Esophagus muscularis mucosa (tissue), 3 donors: Measurements from ENCODE around the gene NEO1.

Experiments
- POLR2A ChIP-seq: fragments of 450-650 bp; IDR thresholded peaks from one replicate; pipeline ENCODE4 v1.6.1; 2017; ENCODE audit warnings: antibody characterized with exemption, moderate library complexity, mild to moderate bottlenecking, low read depth
- TF ChIP-seq, protein P1 (sequence below), 3 experiments: fragments of 200-600 bp in 2 of 3; fragments of 450-650 bp in 1 of 3; sonication (generic) in 2 of 3; IDR thresholded peaks; one replicate each; pipeline ENCODE4 v1.5.1; 2017 to 2019; ENCODE audit warnings: antibody characterized with exemption in 3 of 3, mild to moderate bottlenecking in 2 of 3, moderate library complexity in 1 of 3

DNA sequence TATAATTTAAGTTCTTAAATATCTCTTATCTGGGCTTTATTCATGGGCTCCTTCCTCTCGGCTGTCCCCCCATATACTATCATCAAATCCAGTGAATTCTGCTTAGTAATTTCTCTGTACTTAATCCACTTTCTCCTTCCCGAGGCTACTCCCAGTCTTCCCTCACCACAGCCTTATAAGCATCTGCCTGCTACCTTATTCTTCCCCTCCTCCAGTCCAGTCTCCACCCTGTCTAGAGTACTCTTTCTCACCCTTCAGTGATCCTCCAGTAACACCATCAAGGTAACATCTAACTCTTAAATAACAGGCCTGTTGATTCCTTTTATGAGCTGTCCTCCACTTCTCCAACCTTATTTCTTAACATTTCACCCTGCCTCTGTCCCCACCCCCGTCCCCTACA, 65.8 kb downstream of the NEO1 start:
- TF ChIP-seq, protein P1, sequence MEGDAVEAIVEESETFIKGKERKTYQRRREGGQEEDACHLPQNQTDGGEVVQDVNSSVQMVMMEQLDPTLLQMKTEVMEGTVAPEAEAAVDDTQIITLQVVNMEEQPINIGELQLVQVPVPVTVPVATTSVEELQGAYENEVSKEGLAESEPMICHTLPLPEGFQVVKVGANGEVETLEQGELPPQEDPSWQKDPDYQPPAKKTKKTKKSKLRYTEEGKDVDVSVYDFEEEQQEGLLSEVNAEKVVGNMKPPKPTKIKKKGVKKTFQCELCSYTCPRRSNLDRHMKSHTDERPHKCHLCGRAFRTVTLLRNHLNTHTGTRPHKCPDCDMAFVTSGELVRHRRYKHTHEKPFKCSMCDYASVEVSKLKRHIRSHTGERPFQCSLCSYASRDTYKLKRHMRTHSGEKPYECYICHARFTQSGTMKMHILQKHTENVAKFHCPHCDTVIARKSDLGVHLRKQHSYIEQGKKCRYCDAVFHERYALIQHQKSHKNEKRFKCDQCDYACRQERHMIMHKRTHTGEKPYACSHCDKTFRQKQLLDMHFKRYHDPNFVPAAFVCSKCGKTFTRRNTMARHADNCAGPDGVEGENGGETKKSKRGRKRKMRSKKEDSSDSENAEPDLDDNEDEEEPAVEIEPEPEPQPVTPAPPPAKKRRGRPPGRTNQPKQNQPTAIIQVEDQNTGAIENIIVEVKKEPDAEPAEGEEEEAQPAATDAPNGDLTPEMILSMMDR (IDR thresholded peaks at IDR 0.05): no peak
- TF ChIP-seq POLR2A: no peak
